ENCODE measurements around the gene SURF4.

DNA sequence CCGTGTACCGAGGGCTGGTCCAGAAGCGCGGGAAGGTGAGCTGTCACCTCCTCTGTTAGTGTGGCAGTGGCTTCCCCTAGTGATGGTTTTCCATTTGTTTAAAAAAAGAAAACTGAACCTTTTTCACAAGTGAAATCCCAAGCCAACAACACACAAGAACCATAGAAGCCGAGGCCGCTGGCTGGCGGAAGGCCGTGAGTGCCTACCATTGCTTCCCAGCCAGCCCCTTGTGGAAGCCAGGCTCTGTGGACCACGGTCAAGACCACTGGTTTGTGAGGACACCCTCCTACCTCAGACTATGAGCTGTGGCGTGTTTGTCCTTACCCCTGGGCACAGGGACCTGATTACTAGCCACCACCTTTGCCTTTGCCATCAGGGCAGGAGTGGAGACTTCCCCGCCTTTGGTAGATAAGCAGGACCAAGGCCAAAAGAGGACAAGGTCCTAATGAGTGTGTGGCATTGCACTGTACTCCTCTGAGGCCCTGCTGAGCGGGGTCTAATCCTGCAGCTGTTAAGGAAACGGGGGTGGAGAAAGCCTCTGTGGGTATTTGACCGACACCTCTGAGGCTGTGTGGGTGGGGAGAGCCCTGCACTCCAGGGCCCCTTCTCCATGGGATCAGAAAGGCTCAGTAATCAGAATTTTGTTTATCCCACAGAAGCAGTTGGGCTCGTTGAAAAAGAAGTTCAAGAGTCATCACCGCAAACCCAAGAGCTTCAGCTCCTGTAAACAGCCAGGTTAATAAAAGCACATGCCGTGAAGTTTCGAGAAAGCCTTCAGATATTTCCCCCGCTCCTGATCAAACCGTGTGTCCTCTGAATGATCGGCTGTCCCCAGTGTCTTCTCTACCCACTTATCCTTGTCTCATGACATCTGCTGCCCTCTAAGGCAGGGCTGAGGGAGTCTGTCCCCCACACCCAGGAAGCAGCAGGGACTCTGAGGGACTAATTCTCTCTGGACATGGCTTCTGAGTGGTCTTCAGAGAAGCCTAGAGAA is 15.2 kb downstream of the SURF4 start:
- TF ChIP-seq CTCF (IDR thresholded peaks at IDR 0.05; ENCODE audit: poor library complexity) (no peak), EZH2 (IDR thresholded peaks at IDR 0.05; ENCODE audit: borderline replicate concordance) (no peak), EZH2phosphoT487 (IDR thresholded peaks at IDR 0.05; ENCODE audit: low read depth, severe bottlenecking, unreplicated experiment) (no peak)

Data from hepatocyte (in vitro differentiated cells).